B cell (primary cell): Measurements from ENCODE around the gene METTL24. TPM values are rescaled to one million over a fixed set of nuclear protein-coding genes. Genes with fewer than 3 reads are reported as not detected.
"Not testable (repeated sequence)": the region's sequence is repeated elsewhere in the genome, so short reads cannot be mapped to it uniquely, and the experiment has no call there.

Experiments
- ATAC-seq: fragments of 200-7000 bp; cut with Tn5 transposase; one replicate; pipeline ENCODE4 v1.10.0; 2021; ENCODE audit warnings: low read depth, mild to moderate bottlenecking, moderate number of reproducible peaks, moderate library complexity
- CTCF ChIA-PET: fragments of 350-600 bp; sonication (Branson Sonifier 250); formaldehyde crosslinking; loops from one replicate; lab custom pipeline; 2021; ENCODE audit warnings: antibody characterized with exemption, inconsistent platforms; lab: Charles Lee
- POLR2A ChIA-PET: fragments of 350-600 bp; sonication (Branson Sonifier 250); formaldehyde crosslinking; loops from one replicate; lab custom pipeline; 2021; ENCODE audit warnings: antibody characterized with exemption; lab: Charles Lee
- DNase-seq: peaks from one replicate; pipeline ENCODE4 v3.0.0; 2013
- H2AFZ ChIP-seq: 2 replicates; pipeline ENCODE4 v1.6.1; 2012; ENCODE audit warnings: mild to moderate bottlenecking, low read depth, low read length; ENCODE audit not compliant: insufficient read depth, poor library complexity, severe bottlenecking
- H3K27ac ChIP-seq, 2 donors: 1 replicate in 1 of 2; 2 replicates in 1 of 2; pipeline ENCODE4 v1.5.1; 2012 to 2013; ENCODE audit warnings: low read length in 2 of 2, mild to moderate bottlenecking in 2 of 2, moderate library complexity in 1 of 2
- H3K27me3 ChIP-seq, 4 experiments: fragments of 200-600 bp in 1 of 4; sonication (generic) in 1 of 4; replicated peaks in 1 of 4; 1 replicate in 2 of 4; 2 replicates in 2 of 4; pipeline versions ENCODE4 v1.6.1 to v1.7.0; 2013 to 2016; ENCODE audit warnings: low read length in 3 of 4, mild to moderate bottlenecking in 2 of 4, mixed read lengths in 1 of 4, moderate library complexity in 1 of 4; ENCODE audit not compliant: insufficient read depth in 4 of 4, control insufficient read depth in 3 of 4; ENCODE audit errors: control extremely low read depth in 1 of 4
- H3K36me3 ChIP-seq, 2 experiments: replicated peaks in 1 of 2; 1 replicate in 1 of 2; 2 replicates in 1 of 2; pipeline versions ENCODE4 v1.6.1 to v1.7.1; 2013; ENCODE audit warnings: low read length in 1 of 2; ENCODE audit not compliant: insufficient read depth in 2 of 2, control insufficient read depth in 1 of 2; ENCODE audit errors: control extremely low read depth in 1 of 2, extremely low read depth in 1 of 2
- H3K4me1 ChIP-seq, 2 donors: fragments of 200-600 bp in 1 of 2; sonication (generic) in 1 of 2; 1 replicate in 1 of 2; 2 replicates in 1 of 2; pipeline versions ENCODE4 v1.5.1 to v1.6.1; 2013 to 2017; ENCODE audit warnings: low read length in 2 of 2; ENCODE audit not compliant: control insufficient read depth in 2 of 2, insufficient read depth in 2 of 2
- H3K4me2 ChIP-seq: replicated peaks from 2 replicates; pipeline ENCODE3; 2012; ENCODE audit warnings: mild to moderate bottlenecking, low read depth, low read length; ENCODE audit not compliant: poor library complexity, severe bottlenecking
- H3K4me3 ChIP-seq, 5 experiments: fragments of 200-600 bp in 1 of 5; sonication (generic) in 1 of 5; 1 replicate in 3 of 5; 2 replicates in 2 of 5; pipeline versions ENCODE4 v1.5.1 to v1.7.0; 2011 to 2016; ENCODE audit warnings: low read length in 4 of 5, mild to moderate bottlenecking in 4 of 5, low read depth in 2 of 5, control low read depth in 1 of 5, moderate library complexity in 1 of 5; ENCODE audit not compliant: insufficient read depth in 1 of 5; ENCODE audit errors: control extremely low read depth in 1 of 5, extremely low read depth in 1 of 5
- H3K79me2 ChIP-seq: fragments of 200-600 bp; sonication (generic); one replicate; pipeline ENCODE4 v1.6.0; 2016; ENCODE audit warnings: low read length; ENCODE audit not compliant: control insufficient read depth, insufficient read depth
- H3K9ac ChIP-seq: fragments of 200-600 bp; sonication (generic); 2 replicates; pipeline ENCODE4 v1.6.1; 2017; ENCODE audit warnings: mild to moderate bottlenecking, low read length, moderate library complexity
- H3K9me3 ChIP-seq, 3 donors: one replicate each; pipeline versions ENCODE4 v1.6.1 to v1.7.1; 2013; ENCODE audit warnings: low read length in 2 of 3; ENCODE audit not compliant: control insufficient read depth in 2 of 3, insufficient read depth in 1 of 3; ENCODE audit errors: control extremely low read depth in 1 of 3
- H4K20me1 ChIP-seq: 2 replicates; pipeline ENCODE4 v1.6.0; 2012; ENCODE audit warnings: mild to moderate bottlenecking, low read length; ENCODE audit not compliant: insufficient read depth, control insufficient read depth, poor library complexity, severe bottlenecking
- H3K27ac Mint-ChIP-seq: one replicate; pipeline ENCODE4 v1.8.0; 2021; ENCODE audit warnings: mixed read lengths
- H3K27me3 Mint-ChIP-seq: one replicate; pipeline ENCODE4 v1.8.0; 2021; ENCODE audit warnings: mixed read lengths
- H3K4me1 Mint-ChIP-seq: one replicate; pipeline ENCODE4 v1.8.0; 2021; ENCODE audit warnings: mixed read lengths
- H3K4me3 Mint-ChIP-seq: one replicate; pipeline ENCODE4 v1.8.0; 2021; ENCODE audit warnings: mixed read lengths
- H3K9me3 Mint-ChIP-seq: one replicate; pipeline ENCODE4 v1.8.0; 2022; ENCODE audit warnings: mixed read lengths; ENCODE audit not compliant: insufficient read depth
- CTCF ChIP-seq: fragments of 200-600 bp; IDR thresholded peaks from one replicate; pipeline ENCODE4 v1.8.0; 2022; ENCODE audit warnings: antibody characterized with exemption, mild to moderate bottlenecking
- EZH2 ChIP-seq: IDR thresholded peaks from 2 replicates; pipeline ENCODE4 v1.6.1; 2012; ENCODE audit warnings: borderline replicate concordance, low read depth, mild to moderate bottlenecking, moderate library complexity, low read length; ENCODE audit not compliant: insufficient read depth, poor library complexity, severe bottlenecking
- WGBS: methylation state at CpG from one replicate; pipeline ENCODE4 v1.1.5; 2013; ENCODE audit warnings: missing lambda C conversion rate; ENCODE audit not compliant: insufficient coverage; 5-methylcytosine and 5-hydroxymethylcytosine counted together
- intact Hi-C: fragments of 100-400 bp; cut with micrococcal nuclease; formaldehyde crosslinking; loops from one replicate; pipeline ENCODE4 v1.10.0; 2022
- polyA plus RNA-seq: library from polyadenylated mRNA; depleted of rRNA; stranded (reverse); fragments of >200 nt; gene quantifications from 2 replicates; pipeline ENCODE4 v1.2.3, GENCODE V29; 2012
- total RNA-seq, 2 donors: library from RNA; stranded (reverse); fragments of 120-200 nt in 1 of 2; gene quantifications; 1 replicate in 1 of 2; 2 replicates in 1 of 2; pipeline versions ENCODE4 v1.2.3 to v1.2.4, GENCODE V29; 2013 to 2022

The METTL24 gene
- total and polyA plus RNA-seq, 2 donors (not counting 1 experiment from before 2014, with no cell fraction given): not detected

- H2AFZ ChIP-seq: no peak overlapping the region
- H3K4me1 ChIP-seq: no peaks in the 10 kb centered on the region
- peaks cover 0 to 3% (median 2%) of the 10 kb centered on the region in 3 donors for H3K9me3 ChIP-seq
- no peak for TF ChIP-seq EZH2
- TF ChIP-seq CTCF: no peak
- no peak overlapping the region for H3K4me3 ChIP-seq
- Mint-ChIP-seq H3K27me3 (peaks cover 21% of the 10 kb centered on the region), H3K27ac (no peak overlapping the region), H3K4me3 (no peak overlapping the region), H3K9me3 (peaks cover 5% of the 10 kb centered on the region), H3K4me1 (no peaks in the 10 kb centered on the region)
- DNase-seq (no peak), ATAC-seq (no peak)
- no peak overlapping the region for H3K4me2 ChIP-seq
- ChIA-PET CTCF (no interaction called here), POLR2A (no interaction called here)
- no peaks in the 10 kb centered on the region for H3K36me3 ChIP-seq
- no peak overlapping the region for H3K9ac ChIP-seq
- H3K79me2 ChIP-seq: no peaks in the 10 kb centered on the region
- H3K27ac ChIP-seq: no peak overlapping the region
- intact Hi-C loops: no loop called here
- 89% methylated on average over 3 of the region's 7 CpGs for WGBS
- H4K20me1 ChIP-seq: no peaks in the 10 kb centered on the region
- peaks cover 0 to 6% (median 2%) of the 10 kb centered on the region in 4 experiments for H3K27me3 ChIP-seq
Observed at GRCh38 chr6:110277100-110277665, 81.0 kb downstream of the METTL24 start.

- H3K4me2 ChIP-seq, H3K36me3 ChIP-seq, H3K9me3 Mint-ChIP-seq: not testable (repeated sequence)
Observed at GRCh38 chr6:110272781-110273180, 85.4 kb downstream of the METTL24 start.

More at GRCh38 chr6:110272781-110273180, 85.4 kb downstream of the METTL24 start:
- H3K4me1 Mint-ChIP-seq, H3K4me3 ChIP-seq, H3K4me1 ChIP-seq, H3K27me3 ChIP-seq, POLR2A ChIA-PET, H3K27ac Mint-ChIP-seq, ATAC-seq, H3K79me2 ChIP-seq, H3K27ac ChIP-seq, H3K9ac ChIP-seq, H4K20me1 ChIP-seq, CTCF ChIA-PET, DNase-seq, intact Hi-C loops, H2AFZ ChIP-seq, H3K4me3 Mint-ChIP-seq, H3K9me3 ChIP-seq: not testable (repeated sequence)
- peaks cover 19% of the 10 kb centered on the region for H3K27me3 Mint-ChIP-seq
